ENCODE data around the gene P2RX4. TPM values are rescaled to one million over a fixed set of nuclear protein-coding genes. Genes with fewer than 3 reads are reported as not detected.
"Not testable (repeated sequence)": the region's sequence is repeated elsewhere in the genome, so short reads cannot be mapped to it uniquely, and the experiment has no call there.

The P2RX4 gene
- total RNA-seq, 1 donor from 2014 or later = 6.6 TPM

DNA sequence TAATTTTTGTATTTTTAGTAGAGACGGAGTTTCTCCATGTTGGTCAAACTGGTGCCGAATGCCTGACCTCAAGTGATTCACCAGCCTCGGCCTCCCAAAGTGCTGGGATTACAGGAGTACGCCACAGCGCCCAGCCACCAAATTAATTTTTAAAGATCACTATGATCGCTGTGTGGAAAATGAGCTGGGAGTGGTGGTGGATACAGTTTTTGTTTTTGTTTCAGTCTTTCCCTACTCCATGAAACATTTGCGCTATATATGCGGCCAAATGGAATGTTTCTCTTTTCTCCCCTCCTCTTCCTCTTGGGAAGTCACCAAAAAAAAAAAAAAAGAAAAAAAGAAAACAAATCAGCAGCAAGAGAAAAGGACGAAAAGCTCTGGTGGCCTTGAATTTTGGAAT is 20.8 kb upstream of the P2RX4 start:
- DNase-seq = no peak

- no peak for DNase-seq
Observed at GRCh38 chr12:121189619-121190155, 20.2 kb upstream of the P2RX4 start.

GRCh38 chr12:121190523-121191031 is 19.4 kb upstream of the P2RX4 start:
- DNase-seq = no peak

DNA sequence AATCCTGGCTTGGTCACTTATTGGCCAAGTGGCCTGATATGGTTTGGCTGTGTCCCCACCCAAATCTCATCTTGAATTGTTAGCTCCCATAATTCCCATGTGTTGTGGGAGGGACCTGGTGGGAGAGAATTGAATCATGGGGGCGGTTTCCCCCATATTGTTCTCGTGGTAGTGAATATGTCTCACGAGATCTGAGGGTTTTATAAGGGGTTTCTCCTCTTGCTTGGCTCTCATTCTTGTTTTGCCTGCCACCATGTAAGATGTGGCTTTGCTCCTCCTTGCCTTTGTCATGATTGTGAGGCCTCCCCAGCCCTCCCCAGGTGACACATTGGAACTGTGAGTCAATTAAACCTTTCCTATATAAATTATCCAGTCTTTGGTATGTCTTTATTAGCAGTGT is 18.8 kb upstream of the P2RX4 start:
- no peak for DNase-seq

- DNase-seq = no peak
Observed at GRCh38 chr12:121196902-121197301, 13.0 kb upstream of the P2RX4 start.

DNA sequence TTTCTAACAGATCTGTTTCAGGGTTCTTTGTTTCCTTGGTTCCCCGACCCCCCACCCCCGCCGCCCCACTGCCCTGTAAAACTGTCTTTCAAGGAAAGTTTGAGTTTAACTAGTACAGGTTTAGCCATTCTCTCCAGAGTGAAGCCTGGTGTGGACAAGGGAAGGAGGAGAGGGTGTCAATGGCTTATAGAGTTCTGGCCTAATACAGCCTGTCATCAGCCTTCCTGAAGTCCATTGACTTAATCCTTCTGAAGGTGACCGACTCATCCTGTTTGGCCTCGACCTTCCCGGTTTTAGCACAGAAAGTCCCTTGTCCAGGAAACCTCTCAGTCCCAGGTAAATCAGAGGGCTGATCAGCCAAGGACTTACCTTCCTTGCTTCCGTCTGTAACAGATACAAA is 11.0 kb upstream of the P2RX4 start:
- no peak for DNase-seq

- DNase-seq = not testable (repeated sequence)
Observed at GRCh38 chr12:121201140-121201539, 8.8 kb upstream of the P2RX4 start.

- DNase-seq = no peak
Observed at GRCh38 chr12:121202407-121203355, 7.2 kb upstream of the P2RX4 start.

DNA sequence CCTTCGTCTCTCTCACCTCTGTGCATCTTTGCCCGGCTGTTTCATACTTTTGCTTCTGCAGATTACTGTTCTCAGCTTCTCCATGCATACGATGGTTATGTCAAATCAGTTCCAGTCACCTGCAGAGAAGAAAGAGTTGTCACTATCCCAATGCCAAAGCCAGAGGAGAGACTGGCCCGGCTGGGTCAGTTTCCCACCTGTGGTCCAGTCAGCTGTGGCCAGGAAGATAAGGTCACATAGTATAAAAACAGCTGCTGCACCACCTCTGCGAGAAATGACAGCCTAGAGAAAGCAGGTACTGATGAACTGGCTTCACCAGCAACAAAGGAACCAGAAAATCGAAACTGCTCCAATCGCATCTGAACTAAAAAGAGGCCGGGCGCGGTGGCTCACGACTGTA is 6.4 kb upstream of the P2RX4 start:
- DNase-seq = no peak

DNA sequence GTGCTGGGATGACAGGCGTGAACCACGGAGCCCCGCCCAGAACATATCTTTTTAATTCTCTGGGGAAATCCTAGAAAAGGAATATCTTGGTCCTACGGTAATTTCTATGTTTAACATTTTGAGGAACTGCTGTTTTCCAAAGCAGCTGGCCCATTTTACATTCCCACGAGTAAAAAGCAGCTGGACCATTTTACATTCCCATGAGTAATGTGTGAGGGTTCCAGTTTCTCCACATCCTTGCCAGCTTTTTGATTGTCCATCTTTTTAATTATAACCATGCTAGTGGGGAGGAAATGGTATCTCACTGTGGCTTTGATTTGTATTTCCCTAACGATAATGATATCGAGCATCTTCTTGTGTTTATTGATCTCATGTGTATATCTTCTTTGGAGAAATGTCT is 4.4 kb upstream of the P2RX4 start:
- DNase-seq = no peak

GRCh38 chr12:121208571-121208970 is 1.4 kb upstream of the P2RX4 start:
- not testable (repeated sequence) for DNase-seq

DNA sequence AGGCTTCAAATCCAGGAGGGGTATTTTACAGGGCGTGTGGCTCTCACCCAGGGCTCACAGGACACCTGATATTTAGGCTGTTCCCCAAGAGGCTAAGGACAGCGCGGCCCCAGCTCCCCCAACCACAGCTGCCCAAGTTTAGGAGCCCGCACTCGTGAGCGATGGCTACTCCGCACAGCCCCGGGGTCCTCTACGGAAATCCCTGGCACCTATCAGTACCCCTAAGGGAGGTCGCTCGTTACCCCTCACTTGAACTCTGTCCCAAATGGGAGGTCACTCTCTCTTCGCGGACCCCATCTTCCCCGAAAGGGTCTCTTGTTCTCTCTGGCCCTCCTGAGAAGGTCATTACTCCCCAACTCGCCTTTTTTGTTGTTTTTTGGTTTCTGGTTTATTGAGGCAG is 708 bp upstream of the P2RX4 start:
- DNase-seq = no peak

DNA sequence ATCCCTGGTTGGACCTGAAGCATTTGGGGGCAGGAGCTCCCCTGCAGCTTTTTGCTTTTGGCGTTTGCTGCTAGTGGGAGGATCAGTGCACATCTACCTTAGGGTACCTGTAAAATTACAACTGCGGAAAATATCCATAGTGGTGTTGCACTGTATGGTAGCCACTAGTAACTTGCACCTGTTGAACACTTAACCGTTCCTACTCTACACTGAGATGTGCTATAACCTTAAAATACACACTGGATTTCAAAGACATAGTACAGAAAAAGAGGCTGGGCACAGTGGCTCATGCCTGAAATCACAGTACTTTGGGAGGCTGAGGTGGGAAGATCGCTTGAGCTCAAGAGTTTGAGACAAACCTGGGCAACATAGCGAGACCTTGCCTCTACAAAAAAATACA is 2.9 kb downstream of the P2RX4 start:
- no peak for DNase-seq

- no peak for DNase-seq
Observed at GRCh38 chr12:121214166-121214777, 4.3 kb downstream of the P2RX4 start.

GRCh38 chr12:121214855-121215745 is 5.2 kb downstream of the P2RX4 start:
- no peak for DNase-seq

DNA sequence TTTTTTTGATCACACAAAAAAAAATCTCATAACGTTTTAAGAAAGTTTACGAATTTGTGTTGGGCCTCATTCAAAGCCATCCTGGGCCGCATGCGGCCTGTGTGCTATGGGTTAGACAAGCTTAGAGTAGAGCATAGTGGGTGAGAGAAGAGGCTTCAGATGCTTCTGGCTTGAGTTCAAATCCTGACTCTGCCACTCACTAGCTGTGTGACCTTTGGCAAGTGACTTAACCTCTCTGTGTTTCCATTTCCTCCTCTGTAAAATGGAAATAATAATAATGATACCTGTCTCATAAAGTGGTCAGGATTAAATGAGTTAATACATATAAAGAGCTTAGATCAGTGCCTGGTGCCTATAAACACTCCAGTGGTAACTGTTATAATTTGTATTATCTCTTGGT is 6.2 kb downstream of the P2RX4 start:
- DNase-seq = no peak

DNA sequence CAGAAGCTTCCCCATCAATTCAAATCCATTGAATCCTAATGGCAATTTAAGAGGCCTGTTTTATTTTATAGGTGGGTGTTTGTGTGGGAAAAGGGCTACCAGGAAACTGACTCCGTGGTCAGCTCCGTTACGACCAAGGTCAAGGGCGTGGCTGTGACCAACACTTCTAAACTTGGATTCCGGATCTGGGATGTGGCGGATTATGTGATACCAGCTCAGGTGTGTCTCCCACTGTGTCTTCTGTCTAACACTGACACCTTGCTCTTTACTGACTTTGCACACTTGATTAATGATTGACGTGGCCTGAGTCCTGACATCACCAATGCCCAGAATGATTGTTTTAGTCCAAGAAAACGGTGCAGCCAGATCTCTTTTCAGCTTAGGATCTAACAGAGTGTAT is 7.1 kb downstream of the P2RX4 start:
- DNase-seq = no peak

- no peak for DNase-seq
Observed at GRCh38 chr12:121217761-121218160, 7.8 kb downstream of the P2RX4 start.

- DNase-seq = no peak
Observed at GRCh38 chr12:121218588-121219352, 8.8 kb downstream of the P2RX4 start.

DNA sequence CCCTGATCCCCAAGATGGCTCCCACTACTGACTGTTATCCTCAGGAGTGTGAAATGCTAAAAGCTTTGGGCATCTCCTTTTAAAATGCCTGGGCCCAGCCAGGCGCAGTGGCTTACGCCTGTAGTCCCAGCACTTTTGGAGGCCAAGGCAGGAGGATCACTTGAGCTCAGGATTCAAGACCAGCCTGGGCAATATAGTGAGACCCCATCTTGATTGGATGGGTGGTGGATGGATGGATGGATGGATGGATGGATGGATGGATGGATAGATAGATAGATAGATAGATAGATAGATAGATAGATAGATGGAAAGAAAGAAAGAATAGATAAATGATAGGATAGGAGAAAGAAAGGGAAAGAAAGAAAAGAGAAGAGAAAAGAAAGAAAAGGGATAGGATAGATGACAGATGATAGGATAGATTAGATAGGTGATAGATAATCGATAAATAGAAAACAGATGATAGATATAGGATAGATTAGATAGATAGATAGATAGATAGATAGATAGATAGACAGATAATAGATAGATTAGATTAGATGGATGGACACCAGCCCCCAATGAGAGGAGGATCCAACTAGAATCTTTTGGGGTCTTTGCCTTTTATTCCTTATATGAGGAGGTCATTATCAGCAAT is 9.5 kb downstream of the P2RX4 start:
- no peak for DNase-seq

GRCh38 chr12:121222847-121223246 is 12.9 kb downstream of the P2RX4 start:
- DNase-seq = no peak

Measured in occipital lobe (tissue), 2 donors.